OCI-M2 (cell line): ENCODE results near the gene GUCA1C.

Experiments used
- DNase-seq: peaks from one replicate; lab custom pipeline; 2025; ENCODE audit not compliant: unreplicated experiment; lab: John Stamatoyannopoulos, UW

The GUCA1C gene, protein sequence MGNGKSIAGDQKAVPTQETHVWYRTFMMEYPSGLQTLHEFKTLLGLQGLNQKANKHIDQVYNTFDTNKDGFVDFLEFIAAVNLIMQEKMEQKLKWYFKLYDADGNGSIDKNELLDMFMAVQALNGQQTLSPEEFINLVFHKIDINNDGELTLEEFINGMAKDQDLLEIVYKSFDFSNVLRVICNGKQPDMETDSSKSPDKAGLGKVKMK

GRCh38 chr3:108953700-108954099 lies at the start of gene GUCA1C:
Gene GUCA1C (minus strand): TSS chr3:108953879. CDS start chr3:108953762, 117 bp downstream.
- no peak for DNase-seq

DNA sequence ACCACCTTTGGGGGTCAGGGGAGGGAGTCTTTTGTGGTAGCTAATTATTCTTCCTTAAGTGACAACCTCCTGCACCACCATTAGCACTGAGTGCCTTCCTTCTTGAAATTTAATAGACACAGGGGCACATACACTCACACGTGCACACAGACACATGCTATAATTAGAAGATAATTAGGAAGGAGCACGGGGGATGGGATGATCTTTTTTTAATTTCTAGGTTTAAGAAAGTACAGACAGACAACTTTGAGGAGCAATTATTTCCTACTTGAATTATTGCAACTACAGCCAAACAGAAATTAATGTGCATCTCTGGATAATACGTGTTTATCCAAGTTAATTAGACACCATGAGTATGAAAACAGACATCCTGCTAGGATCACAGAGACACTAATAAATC lies 44.8 kb upstream of the GUCA1C start:
- no peak for DNase-seq

GRCh38 chr3:108985844-108986243 lies 32.2 kb upstream of the GUCA1C start:
- no peak for DNase-seq

DNA sequence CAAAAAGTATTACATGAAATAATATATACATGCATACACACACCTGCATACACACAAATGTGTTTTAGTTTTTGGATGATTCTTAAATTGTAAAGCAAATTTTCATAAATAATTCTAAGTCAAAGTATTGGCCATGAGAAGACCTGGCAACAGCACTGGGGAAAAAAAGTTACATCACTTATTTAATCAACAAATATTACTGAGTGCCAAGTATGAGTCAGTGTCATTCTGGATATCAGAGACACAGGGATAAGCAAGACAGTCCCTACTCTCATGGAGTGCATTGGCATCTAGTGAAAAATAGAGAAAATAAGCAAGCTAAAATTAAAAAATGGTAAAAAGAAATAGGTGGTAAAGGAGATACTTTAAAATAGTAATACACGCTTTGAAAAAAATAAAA lies 29.4 kb upstream of the GUCA1C start:
- no peak for DNase-seq

- no peak for DNase-seq
Measured at GRCh38 chr3:108976058-108976457, 22.4 kb upstream of the GUCA1C start.

DNA sequence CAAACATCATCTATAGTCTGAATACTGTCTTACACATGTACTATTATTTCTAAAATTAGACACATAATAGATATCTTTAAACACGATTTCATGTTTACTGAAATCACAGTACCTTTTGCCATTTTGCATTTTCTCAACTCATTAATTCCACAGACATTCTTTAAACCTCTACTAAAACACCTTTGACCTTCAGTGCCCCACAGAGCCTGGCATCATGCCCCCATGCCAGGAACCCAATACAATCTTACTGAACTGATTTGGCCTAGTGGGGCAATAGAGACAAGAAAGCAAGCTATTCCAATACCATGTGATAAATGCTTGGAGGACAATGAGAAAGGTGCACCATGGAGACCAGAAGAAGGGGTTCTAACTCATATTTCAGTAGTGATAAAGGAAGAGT lies 19.3 kb upstream of the GUCA1C start:
- no peak for DNase-seq

- DNase-seq, result no peak
Measured at GRCh38 chr3:108972482-108972881, 18.8 kb upstream of the GUCA1C start.

- no peak for DNase-seq
Measured at GRCh38 chr3:108970561-108970960, 16.9 kb upstream of the GUCA1C start.

- no peak for DNase-seq
Measured at GRCh38 chr3:108966773-108967172, 13.1 kb upstream of the GUCA1C start.

DNA sequence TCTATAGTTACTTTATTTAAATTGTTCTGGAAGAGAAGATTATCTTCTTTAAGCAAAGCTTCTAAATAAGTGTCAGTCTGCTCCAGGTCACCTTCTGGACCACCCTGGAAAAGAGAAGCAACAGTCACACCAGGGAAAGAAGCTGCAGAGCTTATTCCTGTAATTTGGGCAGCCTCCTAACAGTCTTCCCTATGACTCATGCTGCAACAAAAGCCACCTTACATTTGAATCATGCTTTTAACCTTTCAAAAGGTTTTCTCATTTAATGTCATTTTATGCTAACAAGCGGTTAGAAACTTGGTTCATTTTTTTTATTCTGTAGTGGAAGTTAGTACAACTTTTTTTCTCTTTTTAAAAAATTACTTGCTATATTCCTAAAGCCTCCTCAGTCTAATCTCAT lies 5.3 kb upstream of the GUCA1C start:
- no peak for DNase-seq

- DNase-seq, result no peak
Measured at GRCh38 chr3:108953210-108953609, 469 bp downstream of the GUCA1C start.

GRCh38 chr3:108951820-108952501 lies 1.7 kb downstream of the GUCA1C start:
- no peak for DNase-seq

GRCh38 chr3:108947855-108948254 lies 5.8 kb downstream of the GUCA1C start:
- no peak for DNase-seq

- DNase-seq, result no peak
Measured at GRCh38 chr3:108946292-108947285, 7.1 kb downstream of the GUCA1C start.

GRCh38 chr3:108940568-108941263 lies 13.0 kb downstream of the GUCA1C start:
- DNase-seq, result no peak

GRCh38 chr3:108940166-108940565 lies 13.5 kb downstream of the GUCA1C start:
- no peak for DNase-seq

DNA sequence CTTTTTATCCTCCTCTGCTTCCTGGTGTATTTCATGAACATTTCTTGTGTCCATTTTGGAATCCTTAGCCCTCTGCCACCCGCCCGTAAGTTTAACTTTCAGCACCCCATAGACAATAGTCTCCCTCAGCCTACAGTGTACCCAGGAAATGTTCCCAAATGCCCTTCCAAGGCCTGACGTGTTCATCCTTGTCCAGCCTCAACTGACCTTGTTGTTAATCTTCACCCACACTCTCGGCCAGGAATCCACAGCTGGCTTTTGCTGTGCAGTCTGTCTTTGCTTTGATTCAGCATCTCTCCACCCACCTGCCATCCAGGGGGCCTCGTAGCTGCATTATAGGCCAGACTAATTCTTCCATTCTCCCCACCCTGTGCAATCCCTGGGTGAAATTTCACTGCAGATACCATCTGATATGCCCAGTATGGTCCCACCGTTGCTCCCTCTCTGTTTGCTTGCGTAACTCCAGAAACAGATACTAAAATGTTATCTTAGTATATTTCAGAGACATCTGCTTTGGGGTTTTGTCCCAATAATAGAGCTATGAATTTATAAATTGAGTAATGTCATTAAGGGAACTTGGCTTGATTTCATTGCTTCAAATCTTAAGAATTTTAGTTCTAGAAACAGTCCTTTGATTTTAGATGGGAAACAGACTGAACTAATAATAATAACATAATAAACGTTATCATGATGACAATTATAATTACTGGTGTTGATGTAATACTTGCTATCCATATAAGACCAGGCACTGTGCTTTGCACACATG lies 16.6 kb downstream of the GUCA1C start:
- DNase-seq, result no peak

- no peak for DNase-seq
Measured at GRCh38 chr3:108931035-108931434, 22.6 kb downstream of the GUCA1C start.

- DNase-seq, result no peak
Measured at GRCh38 chr3:108918866-108919265, 34.8 kb downstream of the GUCA1C start.
